MCF 10A (cell line): ENCODE results near the gene LHFPL3. TPM values are rescaled to one million over a fixed set of nuclear protein-coding genes. Genes with fewer than 3 reads are reported as not detected.

ENCODE experiments used
- BruUV-seq: library from RNA; stranded (reverse); fragments of 400-500 nt; replicated peaks from 2 replicates; lab custom pipeline; 2021; lab: Mats Ljungman, UMichigan
- CTCF ChIA-PET: fragments of 300-600 bp; sonication (Branson Sonifier 250); formaldehyde crosslinking; extraction: SDS; loops from one replicate; lab custom pipeline; 2021; ENCODE audit warnings: antibody characterized with exemption, inconsistent platforms; lab: Yijun Ruan, JAX
- POLR2A ChIA-PET: fragments of 300-600, 350-650 bp; sonication (Branson Sonifier 250); formaldehyde crosslinking; extraction: SDS; loops from one replicate; lab custom pipeline; 2020; ENCODE audit warnings: antibody characterized with exemption, inconsistent platforms; lab: Yijun Ruan, JAX
- DNase-seq: peaks from one replicate; pipeline ENCODE4 v3.0.0-alpha.2; 2018; ENCODE audit not compliant: unreplicated experiment
- H3K27ac Mint-ChIP-seq: one replicate; pipeline ENCODE4 v1.8.0; 2022; ENCODE audit warnings: mild to moderate bottlenecking, low read depth, mixed read lengths; ENCODE audit not compliant: unreplicated experiment
- H3K27me3 Mint-ChIP-seq: one replicate; pipeline ENCODE4 v1.8.0; 2022; ENCODE audit warnings: mixed read lengths; ENCODE audit not compliant: insufficient read depth, unreplicated experiment
- H3K36me3 Mint-ChIP-seq: one replicate; pipeline ENCODE4 v1.8.0; 2022; ENCODE audit warnings: mild to moderate bottlenecking, moderate library complexity, mixed read lengths; ENCODE audit not compliant: insufficient read depth, unreplicated experiment
- H3K4me1 Mint-ChIP-seq: one replicate; pipeline ENCODE4 v1.8.0; 2022; ENCODE audit warnings: mixed read lengths; ENCODE audit not compliant: insufficient read depth, unreplicated experiment
- H3K4me3 Mint-ChIP-seq: one replicate; pipeline ENCODE4 v1.8.0; 2022; ENCODE audit warnings: mild to moderate bottlenecking, moderate library complexity, mixed read lengths; ENCODE audit not compliant: unreplicated experiment
- H3K9me3 Mint-ChIP-seq: one replicate; pipeline ENCODE4 v1.8.0; 2022; ENCODE audit warnings: mixed read lengths; ENCODE audit not compliant: unreplicated experiment
- CTCF ChIP-seq: fragments of 200-600 bp; IDR thresholded peaks from one replicate; pipeline ENCODE4 v1.8.0; 2022; ENCODE audit warnings: antibody characterized with exemption, mild to moderate bottlenecking; ENCODE audit not compliant: unreplicated experiment
- intact Hi-C: fragments of 100-400 bp; cut with micrococcal nuclease; formaldehyde crosslinking; loops from 2 replicates; pipeline ENCODE4 v1.14.1; 2022
- total RNA-seq: library from RNA; stranded (reverse); gene quantifications from 2 replicates; pipeline ENCODE4 v1.2.3, GENCODE V29; 2022

Gene LHFPL3
- total RNA-seq, 1 experiment from 2014 or later, result not detected

GRCh38 chr7:104357166-104357565, 28.8 kb downstream of the LHFPL3 start:
- Mint-ChIP-seq H3K4me3 (no peak overlapping the region), H3K4me1 (no peaks in the 10 kb centered on the region), H3K27ac (no peak overlapping the region), H3K36me3 (no peaks in the 10 kb centered on the region), H3K27me3 (peaks cover 74% of the 10 kb centered on the region), H3K9me3 (no peaks in the 10 kb centered on the region)
- ChIA-PET CTCF (no interaction called here), POLR2A (no interaction called here)
- intact Hi-C loops, result no loop called here
- no peak for TF ChIP-seq CTCF
- no peak for DNase-seq
- no TSS peak for BruUV-seq

DNA sequence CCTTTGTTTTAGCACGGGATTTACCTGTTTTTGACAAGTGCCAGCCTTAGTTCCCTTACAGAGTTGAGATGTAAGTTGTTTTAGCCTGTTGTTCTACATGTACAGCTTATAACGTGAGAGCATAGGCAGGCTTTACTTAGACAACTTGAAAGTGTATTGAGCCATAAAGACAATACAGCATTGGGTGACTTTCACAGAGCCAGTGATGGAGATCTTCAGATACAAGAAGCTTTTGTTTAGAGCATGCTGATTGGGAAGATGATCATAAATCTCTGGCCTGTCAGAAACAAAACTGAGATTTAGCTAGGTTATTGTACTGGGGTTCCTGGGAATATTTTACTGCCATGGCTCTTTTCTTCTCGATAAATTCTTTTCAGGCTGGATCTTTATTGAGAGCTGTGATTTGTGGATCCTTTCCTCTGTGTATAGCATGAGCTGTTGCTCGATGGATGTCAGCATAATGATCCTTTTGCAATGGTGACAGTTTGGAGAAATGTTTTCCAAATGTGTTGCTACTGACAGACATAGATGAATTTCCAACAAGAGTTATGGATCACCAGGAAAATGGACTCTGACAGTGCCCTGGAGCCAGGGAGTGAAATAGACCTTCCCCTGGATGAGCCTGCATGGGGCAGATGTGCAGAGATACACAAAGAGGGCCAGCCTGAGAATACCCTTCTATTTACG, 30.2 kb downstream of the LHFPL3 start:
- Mint-ChIP-seq H3K36me3 (no peaks in the 10 kb centered on the region), H3K4me3 (no peak overlapping the region), H3K27ac (no peak overlapping the region), H3K4me1 (no peaks in the 10 kb centered on the region), H3K27me3 (peaks cover 81% of the 10 kb centered on the region), H3K9me3 (no peaks in the 10 kb centered on the region)
- intact Hi-C loops, result no loop called here
- no TSS peak for BruUV-seq
- no peak for TF ChIP-seq CTCF
- POLR2A ChIA-PET, result no interaction called here
- CTCF ChIA-PET, result no interaction called here
- no peak for DNase-seq

- no peak overlapping the region for H3K4me3 Mint-ChIP-seq
- no peaks in the 10 kb centered on the region for H3K4me1 Mint-ChIP-seq
- ChIA-PET CTCF (interaction anchor here (0.7 kb wide), 1 partner anchor 43 kb away, joined by 3 read pairs; no protein-coding TSS in a partner anchor), POLR2A (no interaction called here)
- intact Hi-C loops, result no loop called here
- no peaks in the 10 kb centered on the region for H3K36me3 Mint-ChIP-seq
- peaks cover 90% of the 10 kb centered on the region for H3K27me3 Mint-ChIP-seq
- no peak overlapping the region for H3K27ac Mint-ChIP-seq
- DNase-seq, result no peak
- no TSS peak for BruUV-seq
- TF ChIP-seq CTCF, result no peak
- H3K9me3 Mint-ChIP-seq, result no peaks in the 10 kb centered on the region
These were observed 34.4 kb downstream of the LHFPL3 start for GRCh38 chr7:104362756-104363155.

- Mint-ChIP-seq H3K36me3 (no peaks in the 10 kb centered on the region), H3K9me3 (no peaks in the 10 kb centered on the region), H3K4me1 (no peaks in the 10 kb centered on the region), H3K27me3 (peaks cover 90% of the 10 kb centered on the region), H3K27ac (no peak overlapping the region), H3K4me3 (no peak overlapping the region)
- BruUV-seq, result no TSS peak
- no peak for TF ChIP-seq CTCF
- intact Hi-C loops, result no loop called here
- DNase-seq, result no peak
- ChIA-PET POLR2A (no interaction called here), CTCF (no interaction called here)
These were observed 35.0 kb downstream of the LHFPL3 start for GRCh38 chr7:104363355-104363754.
